Measurements from ENCODE around the gene SHISAL2A.

DNA sequence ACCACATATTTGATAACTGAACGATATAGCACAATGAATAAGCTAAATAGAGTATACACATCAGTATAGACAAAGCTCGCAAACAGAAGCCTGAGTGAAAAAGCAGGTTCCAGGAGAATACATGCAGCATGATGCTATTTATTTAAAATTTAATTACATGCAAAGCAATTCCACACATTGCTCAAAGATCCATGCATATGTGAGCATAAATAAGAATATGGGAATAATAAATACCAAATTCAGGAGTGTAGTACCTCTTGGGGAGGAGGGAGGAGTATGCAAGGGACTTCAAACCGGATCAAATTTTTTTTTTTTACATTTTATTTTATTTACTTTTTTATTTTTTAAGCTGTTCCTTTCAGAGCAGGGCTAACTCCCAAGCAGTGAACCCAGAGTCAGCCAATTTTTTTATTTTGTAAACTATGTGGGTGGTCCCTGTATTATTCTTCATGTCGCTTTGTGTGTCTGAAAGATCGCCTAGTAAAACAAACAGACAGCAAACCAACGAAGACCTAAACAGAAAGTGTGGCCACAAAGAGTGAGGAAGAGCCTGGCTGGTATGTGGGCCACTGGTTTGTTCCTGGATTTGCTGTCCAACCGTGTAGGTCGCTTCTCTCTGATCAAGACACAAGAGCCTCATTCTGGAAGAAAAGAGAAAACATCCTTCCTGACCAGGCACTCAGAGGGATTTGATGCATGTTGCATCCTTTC is 4.2 kb upstream of the SHISAL2A start:
- TF ChIP-seq RAD21 (IDR thresholded peaks at IDR 0.05; ENCODE audit: low read depth) (no peak), FOXM1 (IDR thresholded peaks at IDR 0.05; ENCODE audit: borderline replicate concordance, low read depth) (no peak), TAF1 (IDR thresholded peaks at IDR 0.05; ENCODE audit: low read depth) (no peak), TCF12 (IDR thresholded peaks at IDR 0.05; ENCODE audit: low read depth) (no peak), CREB1 (IDR thresholded peaks at IDR 0.05; ENCODE audit: low read depth) (no peak), YY1 (IDR thresholded peaks at IDR 0.05; ENCODE audit: low read depth) (no peak), CEBPB (IDR thresholded peaks at IDR 0.05) (no peak), TEAD4 (IDR thresholded peaks at IDR 0.05) (no peak)
- TF ChIP-seq, protein P1, sequence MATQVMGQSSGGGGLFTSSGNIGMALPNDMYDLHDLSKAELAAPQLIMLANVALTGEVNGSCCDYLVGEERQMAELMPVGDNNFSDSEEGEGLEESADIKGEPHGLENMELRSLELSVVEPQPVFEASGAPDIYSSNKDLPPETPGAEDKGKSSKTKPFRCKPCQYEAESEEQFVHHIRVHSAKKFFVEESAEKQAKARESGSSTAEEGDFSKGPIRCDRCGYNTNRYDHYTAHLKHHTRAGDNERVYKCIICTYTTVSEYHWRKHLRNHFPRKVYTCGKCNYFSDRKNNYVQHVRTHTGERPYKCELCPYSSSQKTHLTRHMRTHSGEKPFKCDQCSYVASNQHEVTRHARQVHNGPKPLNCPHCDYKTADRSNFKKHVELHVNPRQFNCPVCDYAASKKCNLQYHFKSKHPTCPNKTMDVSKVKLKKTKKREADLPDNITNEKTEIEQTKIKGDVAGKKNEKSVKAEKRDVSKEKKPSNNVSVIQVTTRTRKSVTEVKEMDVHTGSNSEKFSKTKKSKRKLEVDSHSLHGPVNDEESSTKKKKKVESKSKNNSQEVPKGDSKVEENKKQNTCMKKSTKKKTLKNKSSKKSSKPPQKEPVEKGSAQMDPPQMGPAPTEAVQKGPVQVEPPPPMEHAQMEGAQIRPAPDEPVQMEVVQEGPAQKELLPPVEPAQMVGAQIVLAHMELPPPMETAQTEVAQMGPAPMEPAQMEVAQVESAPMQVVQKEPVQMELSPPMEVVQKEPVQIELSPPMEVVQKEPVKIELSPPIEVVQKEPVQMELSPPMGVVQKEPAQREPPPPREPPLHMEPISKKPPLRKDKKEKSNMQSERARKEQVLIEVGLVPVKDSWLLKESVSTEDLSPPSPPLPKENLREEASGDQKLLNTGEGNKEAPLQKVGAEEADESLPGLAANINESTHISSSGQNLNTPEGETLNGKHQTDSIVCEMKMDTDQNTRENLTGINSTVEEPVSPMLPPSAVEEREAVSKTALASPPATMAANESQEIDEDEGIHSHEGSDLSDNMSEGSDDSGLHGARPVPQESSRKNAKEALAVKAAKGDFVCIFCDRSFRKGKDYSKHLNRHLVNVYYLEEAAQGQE (IDR thresholded peaks at IDR 0.05; ENCODE audit: low read depth): no peak
- TF ChIP-seq, protein P2, sequence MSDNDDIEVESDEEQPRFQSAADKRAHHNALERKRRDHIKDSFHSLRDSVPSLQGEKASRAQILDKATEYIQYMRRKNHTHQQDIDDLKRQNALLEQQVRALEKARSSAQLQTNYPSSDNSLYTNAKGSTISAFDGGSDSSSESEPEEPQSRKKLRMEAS (IDR thresholded peaks at IDR 0.05): no peak
